OCI-LY7 (cell line): Measurements from ENCODE around the gene TBC1D23. TPM values are rescaled to one million over a fixed set of nuclear protein-coding genes. Genes with fewer than 3 reads are reported as not detected.

ENCODE experiments used
- BruUV-seq: library from RNA; stranded (reverse); fragments of 400-500 nt; replicated peaks from 2 replicates; lab custom pipeline; 2021; lab: Mats Ljungman, UMichigan
- CTCF ChIA-PET: fragments of 300-600 bp; sonication (Branson Sonifier 250); formaldehyde crosslinking; loops from one replicate; lab custom pipeline; 2022; ENCODE audit warnings: antibody characterized with exemption; ENCODE audit not compliant: unreplicated experiment; lab: Charles Lee
- POLR2A ChIA-PET: fragments of 300-600 bp; sonication (Branson Sonifier 250); formaldehyde crosslinking; loops from one replicate; lab custom pipeline; 2022; ENCODE audit warnings: antibody characterized with exemption; lab: Charles Lee
- DNase-seq: peaks from one replicate; pipeline ENCODE4 v3.0.0-alpha.2; 2015; ENCODE audit warnings: low spot score
- H2AFZ ChIP-seq: fragments of 200-600 bp; sonication (generic), shearing (Covaris generic); 2 replicates; pipeline ENCODE4 v1.6.1; 2014; ENCODE audit warnings: mild to moderate bottlenecking, antibody characterized with exemption, low read length, moderate library complexity
- H3K27ac ChIP-seq: fragments of 200-600 bp; sonication (generic); 2 replicates; pipeline ENCODE4 v1.5.1; 2014; ENCODE audit warnings: mixed run types, low read depth, mild to moderate bottlenecking, moderate library complexity, low read length, inconsistent platforms; ENCODE audit not compliant: poor library complexity, severe bottlenecking
- H3K36me3 ChIP-seq: fragments of 200-600 bp; sonication (generic); 2 replicates; pipeline ENCODE4 v1.6.1; 2014; ENCODE audit warnings: mild to moderate bottlenecking, antibody characterized with exemption, low read length, moderate library complexity, mixed read lengths; ENCODE audit not compliant: insufficient read depth
- H3K4me1 ChIP-seq: fragments of 200-600 bp; sonication (generic); 2 replicates; pipeline ENCODE4 v1.5.1; 2014; ENCODE audit warnings: mild to moderate bottlenecking, low read length; ENCODE audit not compliant: insufficient read depth, poor library complexity, severe bottlenecking
- H3K4me2 ChIP-seq: fragments of 200-600 bp; sonication (generic); 2 replicates; pipeline ENCODE4 v1.6.1; 2014; ENCODE audit warnings: mild to moderate bottlenecking, low read length
- H3K4me3 ChIP-seq: fragments of 200-600 bp; sonication (generic); 2 replicates; pipeline ENCODE4 v1.5.1; 2014; ENCODE audit warnings: mild to moderate bottlenecking, low read depth, low read length; ENCODE audit not compliant: poor library complexity, severe bottlenecking
- H3K79me2 ChIP-seq: fragments of 200-600 bp; sonication (generic); 2 replicates; pipeline ENCODE4 v1.6.1; 2016; ENCODE audit warnings: low read depth, mild to moderate bottlenecking, low read length, moderate library complexity, mixed read lengths; ENCODE audit not compliant: insufficient read depth
- H3K9me2 ChIP-seq: fragments of 200-600 bp; sonication (generic); 2 replicates; pipeline ENCODE4 v1.6.1; 2016; ENCODE audit warnings: mild to moderate bottlenecking, low read length, mixed read lengths; ENCODE audit not compliant: insufficient read depth
- H3K9me3 ChIP-seq: fragments of 200-600 bp; sonication (generic); 2 replicates; pipeline ENCODE4 v1.6.1; 2014; ENCODE audit warnings: mild to moderate bottlenecking, mixed run types, low read length, mixed read lengths
- H4K20me1 ChIP-seq: fragments of 200-600 bp; sonication (generic); 2 replicates; pipeline ENCODE4 v1.6.1; 2014; ENCODE audit warnings: mild to moderate bottlenecking, antibody characterized with exemption, low read length, moderate library complexity, mixed read lengths; ENCODE audit not compliant: insufficient read depth
- EZH2phosphoT487 ChIP-seq: fragments of 200-600 bp; sonication (generic); IDR thresholded peaks from 2 replicates; pipeline ENCODE4 v1.6.1; 2018; ENCODE audit warnings: low read depth, borderline replicate concordance, mild to moderate bottlenecking, mixed run types, antibody characterized with exemption, low read length, moderate library complexity, mixed read lengths
- intact Hi-C: fragments of 100-400 bp; cut with micrococcal nuclease; formaldehyde crosslinking; loops from one replicate; pipeline ENCODE4 v1.10.0; 2022; ENCODE audit not compliant: unreplicated experiment
- total RNA-seq, 2 experiments: library from RNA; depleted of rRNA in 1 of 2; stranded (reverse); fragments of >200 nt in 1 of 2; shearing (Covaris generic) in 1 of 2; gene quantifications; 2 replicates each; pipeline ENCODE4 v1.2.3, GENCODE V29; 2014 to 2022
- TF ChIP-seq, protein P1 (sequence below): fragments of 200-600 bp; sonication (generic); conservative IDR thresholded peaks from 2 replicates; pipeline ENCODE4 v1.5.1; 2014; ENCODE audit warnings: mild to moderate bottlenecking, antibody characterized with exemption, low read length, moderate library complexity, mixed read lengths

TBC1D23 gene
- total RNA-seq, 2 experiments from 2014 or later: 12.0 to 23.4 TPM

DNA sequence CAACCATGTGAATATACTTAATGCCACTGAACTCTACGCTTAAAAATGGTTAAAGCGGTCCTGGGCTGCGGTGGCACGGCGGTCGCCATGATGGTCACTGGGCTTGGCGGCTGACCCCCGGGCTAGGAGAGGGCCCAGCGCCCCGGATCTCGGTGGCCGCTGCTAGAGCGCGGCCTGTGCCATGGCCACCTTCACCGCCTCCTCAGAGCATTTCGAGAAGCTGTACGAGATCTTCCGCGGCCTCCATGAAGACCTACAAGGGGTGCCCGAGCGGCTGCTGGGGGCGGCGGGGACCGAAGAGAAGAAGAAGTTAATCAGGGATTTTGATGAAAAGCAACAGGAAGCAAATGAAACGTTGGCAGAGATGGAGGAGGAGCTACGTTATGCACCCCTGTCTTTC is 35.6 kb upstream of the TBC1D23 start:
- Histone ChIP-seq H3K36me3 (no peaks in the 10 kb centered on the region), H3K9me3 (peaks cover 5% of the 10 kb centered on the region; the same call in 1 of the 2 replicates), H3K4me1 (no peaks in the 10 kb centered on the region), H4K20me1 (no peaks in the 10 kb centered on the region), H3K79me2 (no peaks in the 10 kb centered on the region), H3K27ac (no peak overlapping the region), H2AFZ (no peak overlapping the region), H3K4me2 (no peak overlapping the region), H3K4me3 (no peak overlapping the region), H3K9me2 (no peaks in the 10 kb centered on the region)
- no peak for DNase-seq
- no TSS peak for BruUV-seq
- ChIA-PET POLR2A (no interaction called here), CTCF (no interaction called here)
- no peak for TF ChIP-seq EZH2phosphoT487
- TF ChIP-seq, protein P1, sequence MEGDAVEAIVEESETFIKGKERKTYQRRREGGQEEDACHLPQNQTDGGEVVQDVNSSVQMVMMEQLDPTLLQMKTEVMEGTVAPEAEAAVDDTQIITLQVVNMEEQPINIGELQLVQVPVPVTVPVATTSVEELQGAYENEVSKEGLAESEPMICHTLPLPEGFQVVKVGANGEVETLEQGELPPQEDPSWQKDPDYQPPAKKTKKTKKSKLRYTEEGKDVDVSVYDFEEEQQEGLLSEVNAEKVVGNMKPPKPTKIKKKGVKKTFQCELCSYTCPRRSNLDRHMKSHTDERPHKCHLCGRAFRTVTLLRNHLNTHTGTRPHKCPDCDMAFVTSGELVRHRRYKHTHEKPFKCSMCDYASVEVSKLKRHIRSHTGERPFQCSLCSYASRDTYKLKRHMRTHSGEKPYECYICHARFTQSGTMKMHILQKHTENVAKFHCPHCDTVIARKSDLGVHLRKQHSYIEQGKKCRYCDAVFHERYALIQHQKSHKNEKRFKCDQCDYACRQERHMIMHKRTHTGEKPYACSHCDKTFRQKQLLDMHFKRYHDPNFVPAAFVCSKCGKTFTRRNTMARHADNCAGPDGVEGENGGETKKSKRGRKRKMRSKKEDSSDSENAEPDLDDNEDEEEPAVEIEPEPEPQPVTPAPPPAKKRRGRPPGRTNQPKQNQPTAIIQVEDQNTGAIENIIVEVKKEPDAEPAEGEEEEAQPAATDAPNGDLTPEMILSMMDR: no peak
- intact Hi-C loops: no loop called here

DNA sequence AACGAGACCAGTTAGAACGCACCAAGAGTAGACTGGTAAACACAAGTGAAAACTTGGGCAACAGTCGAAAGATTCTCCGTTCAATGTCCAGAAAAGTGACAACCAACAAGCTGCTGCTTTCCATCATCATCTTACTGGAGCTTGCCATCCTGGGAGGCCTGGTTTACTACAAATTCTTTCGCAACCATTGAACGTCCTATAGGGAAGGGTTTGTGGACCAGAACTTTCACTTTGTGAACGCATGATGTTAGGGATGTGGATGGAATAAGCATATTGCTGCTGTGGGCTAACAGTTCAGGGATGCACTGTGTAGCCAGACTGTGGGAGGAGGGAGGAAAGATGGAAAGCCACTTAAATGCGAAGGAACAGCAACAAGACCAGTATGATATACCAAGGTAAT is 34.9 kb upstream of the TBC1D23 start:
- CTCF ChIA-PET: no interaction called here
- H3K4me1 ChIP-seq: no peaks in the 10 kb centered on the region
- no peaks in the 10 kb centered on the region for H3K79me2 ChIP-seq
- no peaks in the 10 kb centered on the region for H3K9me2 ChIP-seq
- no peaks in the 10 kb centered on the region for H3K36me3 ChIP-seq
- peaks cover under 1% of the 10 kb centered on the region; the same call in 1 of the 2 replicates for H3K9me3 ChIP-seq
- TF ChIP-seq, protein P1: no peak
- no peak for TF ChIP-seq EZH2phosphoT487
- intact Hi-C loops: no loop called here
- H3K4me3 ChIP-seq: no peak overlapping the region
- no peak overlapping the region for H2AFZ ChIP-seq
- no peaks in the 10 kb centered on the region for H4K20me1 ChIP-seq
- POLR2A ChIA-PET: interaction anchor here (0.6 to 0.7 kb wide), 2 partner anchors 492 to 1999 kb away, joined by 3 to 7 read pairs; no protein-coding TSS in a partner anchor
- no peak for DNase-seq
- H3K4me2 ChIP-seq: no peak overlapping the region
- H3K27ac ChIP-seq: no peak overlapping the region
- BruUV-seq: no TSS peak

DNA sequence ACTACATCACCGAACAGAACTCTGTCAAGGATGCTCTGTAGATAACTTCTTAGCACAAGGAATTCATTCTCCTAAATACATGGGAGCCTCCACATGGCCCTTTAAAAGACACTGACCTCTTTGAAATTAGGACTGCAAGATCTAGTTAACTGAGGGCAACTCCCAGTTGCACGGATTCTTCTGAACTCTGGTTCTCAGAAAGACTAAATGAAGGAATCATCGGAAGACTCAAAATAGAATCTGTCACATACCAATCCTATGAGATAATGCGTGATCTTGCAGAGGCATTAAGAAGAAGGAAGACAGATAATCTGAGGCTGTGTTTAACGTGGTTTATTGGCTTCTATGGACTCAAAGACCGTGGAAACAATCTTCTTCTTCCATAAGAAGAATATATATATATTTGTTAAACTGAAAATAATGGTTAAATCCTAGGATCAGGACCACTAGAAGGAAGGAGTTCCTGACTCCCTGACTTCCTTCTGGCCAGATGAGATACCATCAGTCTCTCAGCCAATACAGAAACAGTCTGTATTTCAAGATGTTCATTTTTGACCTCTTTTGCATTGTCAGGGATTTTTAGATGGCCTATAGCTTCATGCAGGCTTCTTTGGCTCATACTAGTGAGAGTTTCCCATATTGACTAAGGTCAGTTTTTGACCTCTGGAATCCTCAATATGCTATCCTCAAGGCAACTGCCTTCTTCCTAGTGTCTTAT is 33.9 kb upstream of the TBC1D23 start:
- H3K4me3 ChIP-seq: no peak overlapping the region
- BruUV-seq: no TSS peak
- POLR2A ChIA-PET: interaction anchor here (0.6 to 0.7 kb wide), 2 partner anchors 491 to 1998 kb away, joined by 3 to 7 read pairs; no protein-coding TSS in a partner anchor
- no peaks in the 10 kb centered on the region for H3K4me1 ChIP-seq
- no peaks in the 10 kb centered on the region for H4K20me1 ChIP-seq
- H3K9me3 ChIP-seq: no peaks in the 10 kb centered on the region
- H3K27ac ChIP-seq: no peak overlapping the region
- H3K9me2 ChIP-seq: no peaks in the 10 kb centered on the region
- no peak overlapping the region for H2AFZ ChIP-seq
- TF ChIP-seq, protein P1: no peak
- no peak for TF ChIP-seq EZH2phosphoT487
- no peaks in the 10 kb centered on the region for H3K36me3 ChIP-seq
- intact Hi-C loops: no loop called here
- DNase-seq: no peak
- H3K4me2 ChIP-seq: no peak overlapping the region
- CTCF ChIA-PET: no interaction called here
- H3K79me2 ChIP-seq: no peaks in the 10 kb centered on the region
